Cortex of kidney (tissue), 1 donor: Measurements from ENCODE around the gene ARSB.

Experiments used
- DNase-seq: peaks from one replicate; lab custom pipeline; 2025; lab: John Stamatoyannopoulos, UW

Gene ARSB

DNA sequence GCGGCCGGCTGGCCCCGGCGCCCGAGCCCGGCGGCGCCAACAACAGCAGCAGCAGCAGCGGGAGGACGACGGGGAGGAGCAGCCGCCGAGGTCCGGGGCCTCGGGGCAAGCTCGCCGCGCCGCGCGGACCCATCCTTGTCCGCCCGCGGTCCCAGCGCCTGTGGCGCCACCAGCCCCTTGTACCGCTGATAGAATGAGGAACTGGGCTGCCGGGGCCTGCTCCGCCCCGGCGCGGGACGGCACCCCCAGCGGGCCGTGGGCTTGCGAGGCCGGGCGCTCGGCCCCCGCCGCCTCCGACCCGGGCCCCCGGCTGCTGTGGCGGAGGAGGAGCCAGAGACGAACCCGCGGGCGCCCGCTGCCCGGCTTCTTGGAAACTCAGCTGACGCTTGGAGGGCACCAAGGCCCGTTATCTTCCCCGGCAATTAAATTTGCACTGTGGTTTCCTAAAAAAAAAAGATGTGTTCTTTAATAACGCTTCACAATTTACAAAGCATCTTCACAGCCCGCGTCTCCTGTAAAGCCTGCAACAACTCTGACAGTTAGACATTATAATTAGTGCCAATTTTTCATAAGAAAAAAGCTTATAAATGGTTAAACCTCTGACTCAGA, at the start of gene ARSB:
Gene ARSB (minus strand): TSS at position 195 of the 609 bp plus-strand sequence. CDS start 62 bp downstream, at position 133.
- DNase-seq: no peak

DNA sequence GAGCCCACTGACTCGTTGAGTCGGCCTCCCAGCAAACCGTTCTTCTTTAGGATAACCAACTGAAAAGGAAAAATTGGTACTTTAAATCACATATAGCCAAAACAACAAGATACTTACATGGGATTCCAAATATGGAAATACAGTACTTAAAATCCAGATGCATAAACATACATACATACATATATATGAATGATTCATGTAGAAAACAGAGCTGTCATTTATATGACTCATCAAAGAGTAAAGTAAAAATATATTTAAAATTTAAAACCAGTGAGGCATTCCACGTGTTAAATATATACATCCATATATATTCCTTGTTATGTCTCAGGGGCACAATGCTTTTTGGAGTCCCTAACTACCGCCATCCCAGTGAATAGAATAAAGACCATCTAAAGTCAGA, 47.7 kb upstream of the ARSB start:
- no peak for DNase-seq

DNA sequence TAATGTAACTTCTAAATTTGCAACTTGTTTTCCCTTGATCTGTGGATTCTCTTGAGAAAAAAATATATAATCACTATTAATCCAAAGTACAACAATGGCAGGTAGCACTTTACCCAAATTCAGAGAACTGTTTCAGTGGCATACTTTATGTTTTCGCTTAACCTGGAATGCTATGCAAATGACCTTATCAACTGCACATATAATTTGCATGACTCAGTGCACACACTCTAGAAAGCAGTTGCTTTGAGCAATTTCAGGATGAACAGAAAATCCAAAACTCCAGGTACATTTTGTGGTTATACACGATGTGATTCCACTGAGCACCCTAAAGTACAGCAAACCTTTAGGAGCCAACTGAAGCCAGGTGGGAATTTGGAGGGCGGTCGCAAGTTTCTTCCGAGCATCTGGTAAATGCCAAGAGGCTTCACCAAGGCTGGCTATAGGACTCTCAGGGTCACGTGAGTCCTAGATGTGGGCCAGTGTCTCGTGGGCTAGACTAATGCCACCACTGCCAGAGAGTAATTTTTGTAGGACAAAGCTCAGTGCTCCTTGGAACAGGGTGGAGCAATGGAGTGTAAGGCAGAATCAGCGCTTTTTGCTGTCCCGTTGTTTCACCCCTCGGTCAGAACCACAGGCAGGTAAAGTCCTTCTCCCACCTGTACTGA, 47.1 kb upstream of the ARSB start:
- DNase-seq: no peak

DNA sequence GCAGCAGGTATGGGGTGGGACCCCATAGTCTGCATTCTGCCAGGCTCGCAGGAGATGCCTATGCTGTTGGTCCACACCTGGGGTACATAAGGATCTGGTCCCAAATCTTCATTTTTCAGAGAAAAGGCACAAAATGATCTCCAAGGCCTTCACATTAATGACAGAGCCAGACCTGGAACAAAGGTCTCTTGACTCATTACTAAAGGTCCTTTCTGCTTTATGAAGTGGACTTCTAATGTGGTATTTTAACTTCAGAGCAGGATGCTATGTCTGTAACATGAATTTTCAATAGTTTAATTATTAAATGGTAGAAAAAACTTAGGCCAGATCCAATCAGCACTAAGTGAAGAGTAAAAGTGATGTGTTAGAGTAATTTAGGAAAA, 46.4 kb upstream of the ARSB start:
- DNase-seq: no peak

DNA sequence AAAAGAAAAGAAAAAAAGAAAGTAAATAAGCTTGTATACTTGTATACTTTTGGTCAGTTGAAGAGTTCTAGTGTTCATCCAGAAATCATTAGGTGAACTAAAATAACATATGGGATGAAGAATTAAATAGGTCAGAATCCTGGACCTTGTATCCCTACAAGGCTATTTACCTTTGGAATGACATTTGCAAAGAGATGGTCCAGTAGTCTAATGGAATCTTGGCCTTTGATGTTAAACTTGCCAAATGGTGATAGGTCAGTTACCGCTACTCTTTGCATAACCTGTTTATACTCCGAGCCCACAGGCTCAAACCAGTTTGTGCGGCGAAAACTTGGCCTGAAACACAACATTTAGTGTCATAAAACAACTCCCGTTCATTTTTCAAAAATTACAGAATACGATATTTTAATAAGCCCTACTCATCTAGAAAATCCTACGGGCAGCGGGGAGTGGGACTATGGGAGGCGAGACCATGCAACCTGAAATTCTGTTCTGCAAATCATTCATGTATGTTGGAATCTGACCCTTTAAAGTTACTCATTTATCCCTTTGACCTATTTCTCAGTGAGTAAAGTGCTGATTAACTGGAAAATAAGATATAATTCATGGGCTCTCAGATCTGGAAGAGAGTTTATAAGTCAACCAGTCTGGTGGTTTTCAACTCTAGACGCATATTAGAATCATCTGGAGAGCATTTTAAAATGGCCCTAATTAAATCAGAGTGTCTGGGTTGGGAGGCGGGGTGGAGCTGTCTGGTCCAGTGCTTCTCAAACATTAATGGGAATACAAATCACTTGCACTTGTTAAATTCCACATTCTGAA, 45.8 kb upstream of the ARSB start:
- DNase-seq: no peak

DNA sequence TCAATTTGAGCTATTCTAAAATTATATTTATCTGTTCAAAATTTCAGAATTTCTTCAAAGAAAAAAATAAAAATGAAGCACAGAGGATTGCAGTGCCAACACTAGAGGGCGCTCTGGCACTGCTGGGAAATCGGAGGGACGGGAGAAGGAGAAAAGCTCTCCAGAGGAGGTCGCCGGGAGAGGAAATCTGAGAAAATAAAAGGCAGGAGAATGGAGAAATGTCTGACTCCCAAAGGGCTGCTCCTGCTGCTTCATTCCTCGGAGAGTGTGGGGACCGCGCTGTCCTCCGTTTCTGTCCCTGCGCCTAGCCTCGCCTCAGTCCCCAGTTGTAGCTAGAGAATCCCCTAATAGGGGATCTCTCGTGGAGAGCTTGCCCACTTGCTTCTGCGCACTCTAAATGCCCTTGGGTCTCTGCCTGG, 40.0 kb upstream of the ARSB start:
- DNase-seq: no peak

DNA sequence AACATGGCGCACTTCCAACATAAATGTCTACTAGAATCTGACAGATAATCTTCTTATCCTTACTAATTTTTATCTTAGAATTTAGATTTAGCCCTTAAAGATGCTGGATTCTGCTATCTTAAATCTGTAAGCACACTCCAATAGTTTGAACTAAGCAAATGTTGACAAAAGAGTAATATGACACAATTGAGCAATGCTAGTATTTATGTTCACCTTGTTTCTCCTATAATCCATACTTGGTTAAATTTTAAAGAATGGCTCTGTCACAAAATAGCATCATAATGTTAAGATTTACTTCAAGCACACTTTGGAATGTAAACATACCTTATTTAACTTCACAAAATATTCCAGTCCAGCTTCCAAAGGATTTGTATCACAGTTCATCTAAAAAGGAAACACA, 38.8 kb upstream of the ARSB start:
- no peak for DNase-seq

DNA sequence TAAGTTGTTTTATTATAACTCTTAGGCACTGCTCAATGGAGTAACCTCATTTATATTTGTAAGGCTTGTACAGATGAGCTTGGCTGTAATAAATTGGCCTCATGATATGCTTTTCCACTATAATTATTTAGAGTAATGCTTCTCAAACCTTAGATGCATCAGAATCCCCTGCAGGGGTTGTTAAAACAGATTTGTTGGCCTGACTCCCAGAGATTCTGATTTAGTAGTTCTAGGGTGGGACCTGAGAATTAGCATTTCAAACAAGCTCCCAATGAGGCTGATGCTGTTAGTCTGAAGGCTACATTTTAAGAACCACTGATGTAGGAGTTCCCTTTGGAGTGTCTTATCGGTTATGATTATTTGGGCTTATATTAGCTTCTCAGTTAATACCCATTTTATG, 38.2 kb upstream of the ARSB start:
- no peak for DNase-seq

DNA sequence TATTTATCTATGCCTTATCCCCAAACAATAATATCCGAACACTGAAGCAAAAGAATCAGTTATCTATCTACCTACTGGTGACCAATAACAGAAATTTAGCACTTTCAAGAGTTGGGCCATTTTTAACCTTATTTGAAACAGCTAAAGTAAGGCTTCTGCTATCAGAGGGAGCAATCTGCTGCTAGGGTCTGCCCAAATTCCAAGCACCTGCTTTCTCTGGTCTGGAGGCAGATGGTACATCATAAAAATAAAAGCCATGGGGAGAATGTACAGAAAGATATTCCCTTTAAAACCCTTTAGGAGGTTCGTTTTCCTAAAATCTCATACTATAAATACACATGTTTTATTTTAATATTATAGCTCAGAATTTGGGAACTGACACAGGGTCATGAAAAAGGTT, 37.7 kb upstream of the ARSB start:
- DNase-seq: no peak

DNA sequence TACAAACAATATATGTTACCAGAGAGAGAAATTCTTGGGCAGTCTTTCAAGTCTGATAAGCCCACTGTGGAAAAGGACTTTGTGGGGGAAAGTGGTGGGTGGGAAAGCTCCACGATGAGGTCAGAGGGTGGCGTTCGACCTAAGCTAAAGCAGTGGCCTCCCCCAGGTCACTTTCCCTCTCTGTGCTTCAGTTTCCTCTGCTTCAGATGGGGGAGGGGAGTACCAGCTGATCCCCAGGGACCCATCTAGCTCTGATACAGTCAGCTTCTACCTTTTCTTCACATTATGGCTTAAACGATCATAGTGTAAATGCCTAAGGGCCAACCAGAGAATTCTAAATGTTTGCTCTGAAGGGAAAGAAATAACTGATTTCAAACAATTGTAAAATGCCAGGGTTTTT, 36.6 kb upstream of the ARSB start:
- no peak for DNase-seq

DNA sequence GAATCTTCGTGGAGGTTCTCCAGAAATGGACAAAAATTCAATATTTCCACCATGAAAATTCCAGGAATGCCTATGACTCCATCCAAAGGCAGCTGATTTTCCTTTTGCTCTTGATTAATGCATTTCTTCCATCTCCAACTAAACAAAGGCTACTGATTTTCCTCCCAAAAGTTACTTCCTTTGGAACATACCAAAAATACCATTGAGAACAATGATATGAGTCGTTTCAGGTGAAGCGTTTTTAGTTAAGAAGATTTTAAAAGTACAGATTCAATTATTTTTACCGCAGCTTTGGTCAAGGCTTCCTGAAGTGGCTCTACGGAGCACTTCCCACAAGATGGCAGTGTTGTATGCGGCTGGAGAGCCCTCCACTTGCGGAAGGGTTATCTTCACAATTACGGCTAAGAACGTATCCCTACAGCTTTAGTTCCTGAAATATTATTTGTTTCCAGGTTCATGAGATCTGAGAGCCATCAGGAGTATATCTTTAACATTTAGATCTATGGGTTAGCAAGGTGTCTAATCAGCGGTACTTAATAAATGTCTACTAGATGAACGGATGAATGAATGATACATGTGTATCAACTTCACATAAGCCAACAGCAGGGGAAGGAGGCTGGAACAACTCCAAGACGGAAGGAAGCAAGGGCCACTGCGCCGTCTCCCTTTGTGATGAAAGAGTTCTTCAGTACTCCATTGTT, 35.9 kb upstream of the ARSB start:
- DNase-seq: no peak

DNA sequence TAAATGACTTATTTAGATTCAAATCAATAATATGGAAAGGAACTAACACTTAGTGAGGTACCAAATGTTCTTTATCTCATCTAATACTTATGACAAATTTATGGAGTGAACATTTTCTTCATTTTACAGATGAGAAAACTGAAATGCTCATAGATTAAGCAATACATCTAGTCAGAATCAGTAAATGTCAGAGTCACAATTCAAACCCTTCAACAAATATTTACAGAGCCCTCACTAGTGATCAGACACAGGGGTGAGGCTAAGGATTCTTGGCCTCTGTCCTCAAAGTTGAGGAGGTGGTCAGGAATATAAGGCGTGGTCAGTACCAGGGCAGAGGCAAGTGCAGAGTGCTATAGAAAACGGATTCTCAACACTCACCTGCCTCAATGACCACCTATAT, 29.5 kb upstream of the ARSB start:
- no peak for DNase-seq

DNA sequence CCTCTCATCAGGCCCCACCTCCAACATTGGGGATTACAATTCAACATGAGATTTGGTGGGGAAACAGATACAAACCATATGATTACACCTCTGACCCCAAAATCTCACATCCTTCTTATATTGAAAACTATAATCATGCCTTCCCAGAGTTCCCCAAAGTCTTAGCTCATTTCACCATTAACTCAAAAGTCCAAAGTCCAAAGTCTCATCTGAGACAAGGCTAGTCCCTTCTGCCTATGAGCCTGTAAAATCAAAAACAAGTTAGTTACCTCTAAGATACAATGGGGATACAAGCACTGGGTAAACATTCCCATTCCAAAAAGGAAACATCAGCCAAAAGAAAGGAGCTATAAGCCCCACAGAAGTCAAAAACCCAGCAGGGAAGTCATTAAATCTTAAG, 26.8 kb upstream of the ARSB start:
- no peak for DNase-seq

DNA sequence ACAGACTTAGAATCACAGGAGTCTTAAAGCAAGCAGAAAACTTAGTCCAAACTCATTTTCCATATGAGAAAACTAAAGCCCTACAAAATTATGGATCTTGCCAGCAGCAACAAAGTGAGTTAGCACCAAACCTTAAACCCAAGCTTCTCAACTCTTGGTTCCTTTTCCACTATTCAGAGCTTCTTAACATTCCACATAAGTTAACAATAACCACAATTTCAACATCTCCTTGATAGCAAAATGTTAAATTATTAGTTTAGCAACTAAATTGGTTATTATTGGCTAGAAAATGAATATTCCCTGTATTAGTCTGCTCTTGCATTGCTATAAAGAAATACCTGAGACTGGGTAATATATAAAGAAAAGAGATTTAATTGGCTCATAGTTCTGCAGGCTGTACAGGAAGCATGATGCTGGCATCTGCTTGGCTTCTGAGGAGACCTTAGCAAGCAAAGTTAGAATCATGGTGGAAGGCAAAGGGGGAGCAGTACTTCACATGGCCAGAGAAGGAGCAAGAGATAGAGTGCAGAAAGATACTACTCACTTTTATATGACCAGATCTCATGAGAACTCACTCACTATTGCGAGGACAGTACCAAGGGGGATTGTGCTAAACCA, 26.2 kb upstream of the ARSB start:
- DNase-seq: no peak

DNA sequence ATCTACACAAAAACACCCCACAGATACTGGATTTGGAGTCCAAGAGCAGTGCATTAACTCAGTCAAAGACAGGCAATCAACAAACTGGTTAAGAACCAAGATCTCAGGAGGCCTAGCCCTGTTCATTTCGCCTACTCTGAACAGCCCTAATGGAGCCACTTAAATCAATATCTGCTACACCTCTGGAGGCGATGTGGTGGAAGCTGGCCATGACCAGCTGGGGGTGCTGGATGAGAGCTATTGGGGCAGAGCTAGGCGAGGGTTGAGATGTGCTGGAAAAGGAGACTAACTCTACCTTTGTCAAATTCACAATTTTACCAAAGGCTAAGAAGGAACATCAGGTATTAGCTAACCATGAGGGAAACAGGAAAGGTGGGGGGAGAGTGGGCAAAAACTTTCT, 23.3 kb upstream of the ARSB start:
- DNase-seq: no peak

DNA sequence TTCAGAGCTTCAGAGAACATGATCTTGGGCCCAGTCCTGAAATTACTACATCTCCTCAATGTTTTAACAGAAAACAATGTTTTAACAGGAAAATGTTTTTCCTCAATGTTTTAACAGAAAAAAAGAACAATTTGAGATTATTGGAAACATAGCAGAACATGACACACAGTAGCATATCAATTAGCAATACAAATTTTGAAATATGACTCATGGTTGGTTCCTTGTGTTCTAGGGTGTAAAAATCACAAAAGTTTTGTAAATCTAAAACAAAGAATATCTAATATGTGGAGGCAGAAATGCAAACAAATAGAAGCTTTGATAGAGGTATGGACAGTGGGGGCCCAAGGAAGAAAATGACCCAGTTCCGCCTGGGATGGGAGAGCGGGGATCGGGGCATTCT, 22.8 kb upstream of the ARSB start:
- DNase-seq: no peak

DNA sequence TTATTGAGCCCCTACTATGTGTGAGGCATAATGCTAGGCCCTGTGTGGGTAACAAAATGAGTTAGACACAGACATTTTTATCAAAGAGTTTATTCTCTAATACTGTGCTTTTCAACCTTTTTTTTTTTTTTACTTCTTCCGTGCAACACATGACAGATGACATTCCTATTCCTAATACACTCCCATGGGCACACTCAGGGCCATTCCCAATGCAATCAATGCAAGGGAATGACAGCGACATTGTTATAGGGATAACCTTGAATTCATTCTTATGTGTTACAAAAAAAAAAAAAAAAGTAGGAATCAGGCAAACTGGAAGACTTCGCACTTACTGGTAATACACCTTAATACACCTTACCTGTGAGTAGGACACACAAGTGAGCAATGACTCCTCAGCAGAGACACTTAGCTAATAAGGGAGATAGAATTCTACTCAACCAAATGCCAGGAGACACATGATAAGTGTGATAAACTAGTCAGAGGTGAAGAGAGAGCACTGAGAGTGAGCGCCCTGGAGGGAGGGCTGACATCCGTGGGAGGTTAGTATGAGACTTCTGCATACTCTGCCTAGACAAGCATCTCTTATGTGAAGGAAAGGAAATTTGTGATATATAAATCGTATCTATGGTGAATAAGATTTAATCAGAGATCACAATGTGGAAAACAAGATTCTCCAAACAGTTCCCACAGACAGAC, 21.0 kb upstream of the ARSB start:
- DNase-seq: no peak

DNA sequence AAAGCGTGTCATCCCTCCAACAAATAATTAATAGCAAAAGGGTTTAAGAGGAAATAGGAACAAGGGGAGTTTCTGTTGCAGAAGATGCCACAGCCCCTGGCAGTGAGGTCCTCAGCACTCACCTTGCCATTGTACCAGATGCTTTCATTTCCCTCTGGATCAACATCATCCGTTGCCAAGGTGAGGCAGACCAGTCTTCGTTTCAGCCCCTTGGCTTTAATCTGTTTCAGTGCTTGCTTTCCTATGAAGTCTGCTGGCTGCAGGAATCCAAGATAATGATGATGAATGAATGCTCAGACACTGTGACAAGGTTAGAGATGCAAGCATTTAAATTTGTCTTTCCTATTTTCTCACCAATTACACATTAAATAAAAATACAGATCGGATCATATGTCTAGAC, 20.0 kb upstream of the ARSB start:
- DNase-seq: no peak

DNA sequence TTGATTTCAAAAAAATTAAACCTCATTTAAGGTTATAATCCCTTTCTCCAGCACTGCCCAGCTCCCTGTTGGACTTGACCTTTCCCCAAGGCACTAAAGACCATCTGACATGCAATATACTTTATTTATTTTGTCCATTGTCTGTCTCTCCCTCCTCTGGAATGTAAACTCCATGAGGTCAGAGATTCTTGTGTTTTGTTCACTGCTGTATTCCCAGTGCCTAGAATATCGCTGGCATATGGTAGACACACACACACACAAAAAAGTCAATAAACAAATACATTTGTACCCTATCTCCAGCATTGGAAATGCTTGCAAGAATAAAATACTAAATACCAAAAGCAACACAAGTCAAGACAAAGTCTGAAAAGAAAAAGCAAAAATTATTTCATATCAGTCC, 17.3 kb upstream of the ARSB start:
- DNase-seq: no peak

DNA sequence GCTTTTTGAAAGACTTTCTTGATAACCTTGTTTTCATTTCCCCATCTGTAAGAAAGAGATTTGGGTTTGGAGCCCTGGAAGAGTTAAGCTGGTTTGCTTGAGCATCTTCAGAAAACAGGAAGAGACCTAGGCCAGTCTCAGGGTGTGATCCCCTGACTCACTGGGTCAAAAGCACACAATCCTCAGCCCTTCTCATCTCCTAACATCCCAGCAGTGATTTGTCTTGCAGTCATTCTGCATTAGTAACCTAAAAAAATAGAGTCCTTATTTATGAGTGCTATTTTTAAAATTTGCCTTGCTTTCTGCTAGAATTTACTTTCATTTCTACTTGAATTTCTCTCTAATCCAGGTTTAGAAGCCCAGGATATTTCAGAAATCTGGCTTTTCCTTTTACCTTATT, 16.4 kb upstream of the ARSB start:
- no peak for DNase-seq

DNA sequence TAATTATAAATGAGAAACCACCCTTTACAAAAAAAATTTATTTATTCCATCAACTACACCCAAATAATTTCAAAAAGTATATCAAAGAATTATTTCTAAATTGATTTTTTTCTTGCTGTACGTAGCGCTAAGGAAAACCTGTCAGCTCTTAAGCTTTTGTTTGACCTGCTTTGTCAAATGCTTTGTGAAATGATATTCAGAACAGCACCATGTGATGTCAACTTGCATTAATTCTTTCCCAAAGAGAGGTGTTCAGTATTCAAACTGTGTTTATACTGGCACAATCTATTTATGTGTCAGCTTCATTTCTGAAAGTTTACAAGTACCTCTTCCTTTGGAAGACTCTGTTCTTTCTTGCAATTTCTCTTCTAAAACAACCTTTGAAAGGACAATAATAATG, 12.0 kb upstream of the ARSB start:
- DNase-seq: no peak

DNA sequence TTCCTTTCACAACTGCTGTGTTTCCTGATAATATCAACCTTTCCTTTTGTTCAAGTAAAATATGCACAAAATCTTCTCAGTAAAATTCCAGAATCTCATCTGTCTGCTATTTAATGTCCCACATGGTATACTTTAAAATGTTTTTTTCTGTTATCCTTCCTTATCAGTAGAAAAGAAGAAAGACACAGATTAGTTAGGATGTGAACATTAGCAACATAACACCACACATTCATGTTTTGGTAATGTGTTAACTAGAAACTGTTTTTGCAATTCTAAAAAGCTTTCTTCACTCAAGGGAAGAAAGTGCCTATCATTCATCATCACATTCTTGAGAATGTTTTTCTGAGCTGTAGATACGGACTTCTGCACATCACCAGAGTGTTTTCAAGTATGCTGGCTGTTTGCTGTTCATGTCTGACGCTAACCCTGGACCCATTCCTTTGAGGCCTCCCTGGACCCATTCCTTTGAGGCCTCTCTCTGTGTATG, 10.5 kb upstream of the ARSB start:
- DNase-seq: no peak
